Loucy (cell line): ENCODE data around the gene BEST1.

Experiments
- EZH2phosphoT487 ChIP-seq: fragments of 200-600 bp; IDR thresholded peaks from 2 replicates; pipeline ENCODE4 v1.6.1; 2018; ENCODE audit warnings: antibody characterized with exemption, mild to moderate bottlenecking, moderate library complexity, borderline replicate concordance
- TF ChIP-seq, protein P1 (sequence below): fragments of 200-600 bp; sonication (generic); conservative IDR thresholded peaks from 2 replicates; pipeline ENCODE4 v1.5.1; 2014; ENCODE audit warnings: mild to moderate bottlenecking, antibody characterized with exemption, low read length

DNA sequence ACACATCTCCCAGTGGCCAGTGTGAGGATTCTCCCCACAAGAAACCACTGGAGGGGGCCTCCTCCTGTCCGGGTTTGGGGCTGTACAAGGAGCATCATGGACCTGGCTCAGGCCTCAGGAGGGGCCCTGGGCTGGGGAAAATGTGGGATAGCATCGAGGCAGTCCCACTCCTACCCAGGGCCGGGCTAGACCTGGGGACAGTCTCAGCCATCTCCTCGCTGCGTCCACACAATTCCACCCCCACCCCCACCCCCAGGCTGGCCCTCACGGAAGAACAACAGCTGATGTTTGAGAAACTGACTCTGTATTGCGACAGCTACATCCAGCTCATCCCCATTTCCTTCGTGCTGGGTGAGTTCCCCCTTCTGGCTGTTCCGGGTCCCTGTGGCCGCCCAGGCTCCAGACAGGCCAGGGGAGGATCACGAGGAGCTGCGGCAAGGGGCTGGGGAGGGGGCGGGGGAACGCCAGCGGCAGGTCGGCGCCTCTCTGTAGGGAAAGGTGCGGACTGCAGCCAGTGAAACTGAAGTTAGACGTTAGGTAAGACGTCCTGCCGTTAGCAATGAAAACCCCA is 4.8 kb downstream of the BEST1 start:
- TF ChIP-seq, protein P1, sequence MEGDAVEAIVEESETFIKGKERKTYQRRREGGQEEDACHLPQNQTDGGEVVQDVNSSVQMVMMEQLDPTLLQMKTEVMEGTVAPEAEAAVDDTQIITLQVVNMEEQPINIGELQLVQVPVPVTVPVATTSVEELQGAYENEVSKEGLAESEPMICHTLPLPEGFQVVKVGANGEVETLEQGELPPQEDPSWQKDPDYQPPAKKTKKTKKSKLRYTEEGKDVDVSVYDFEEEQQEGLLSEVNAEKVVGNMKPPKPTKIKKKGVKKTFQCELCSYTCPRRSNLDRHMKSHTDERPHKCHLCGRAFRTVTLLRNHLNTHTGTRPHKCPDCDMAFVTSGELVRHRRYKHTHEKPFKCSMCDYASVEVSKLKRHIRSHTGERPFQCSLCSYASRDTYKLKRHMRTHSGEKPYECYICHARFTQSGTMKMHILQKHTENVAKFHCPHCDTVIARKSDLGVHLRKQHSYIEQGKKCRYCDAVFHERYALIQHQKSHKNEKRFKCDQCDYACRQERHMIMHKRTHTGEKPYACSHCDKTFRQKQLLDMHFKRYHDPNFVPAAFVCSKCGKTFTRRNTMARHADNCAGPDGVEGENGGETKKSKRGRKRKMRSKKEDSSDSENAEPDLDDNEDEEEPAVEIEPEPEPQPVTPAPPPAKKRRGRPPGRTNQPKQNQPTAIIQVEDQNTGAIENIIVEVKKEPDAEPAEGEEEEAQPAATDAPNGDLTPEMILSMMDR, result no peak
- TF ChIP-seq EZH2phosphoT487, result no peak
